Aorta (tissue), 5 donors: ENCODE results near the gene SNAP91. TPM values are rescaled to one million over a fixed set of nuclear protein-coding genes. Genes with fewer than 3 reads are reported as not detected.

Source experiments
- ATAC-seq: fragments of 200-7000 bp; cut with Tn5 transposase; one replicate; pipeline ENCODE4 v1.9.1; 2022; ENCODE audit warnings: moderate library complexity; ENCODE audit not compliant: low FRiP score
- DNase-seq, 2 donors: peaks; one replicate each; pipeline ENCODE4 v3.0.0-alpha.2; 2020
- H3K27ac ChIP-seq, 2 donors: one replicate each; pipeline ENCODE4 v1.5.1; 2013; ENCODE audit warnings: low read length in 2 of 2, mild to moderate bottlenecking in 2 of 2, moderate library complexity in 2 of 2, control low read depth in 1 of 2, inconsistent platforms in 1 of 2, low read depth in 1 of 2
- H3K27me3 ChIP-seq, 2 donors: one replicate each; pipeline ENCODE4 v1.6.1; 2013; ENCODE audit warnings: control low read depth in 1 of 2, low read length in 1 of 2, mild to moderate bottlenecking in 1 of 2, moderate library complexity in 1 of 2; ENCODE audit not compliant: insufficient read depth in 2 of 2, control insufficient read depth in 1 of 2
- H3K36me3 ChIP-seq, 2 donors: one replicate each; pipeline ENCODE4 v1.6.1; 2013; ENCODE audit warnings: control low read depth in 1 of 2, low read length in 1 of 2, mild to moderate bottlenecking in 1 of 2; ENCODE audit not compliant: insufficient read depth in 2 of 2, control insufficient read depth in 1 of 2
- H3K4me1 ChIP-seq, 2 donors: one replicate each; pipeline ENCODE4 v1.6.1; 2013; ENCODE audit warnings: low read length in 2 of 2, control low read depth in 1 of 2, mild to moderate bottlenecking in 1 of 2, moderate library complexity in 1 of 2; ENCODE audit not compliant: insufficient read depth in 2 of 2, control insufficient read depth in 1 of 2
- H3K4me3 ChIP-seq, 2 donors: one replicate each; pipeline ENCODE4 v1.5.1; 2013; ENCODE audit warnings: low read length in 2 of 2, control low read depth in 1 of 2, mild to moderate bottlenecking in 1 of 2
- H3K9me3 ChIP-seq: one replicate; pipeline ENCODE4 v1.6.1; 2013; ENCODE audit warnings: mild to moderate bottlenecking, low read length; ENCODE audit not compliant: control insufficient read depth
- WGBS, 2 donors: extraction: QIAGEN DNeasy Blood & Tissue Kit; methylation state at CpG; one replicate each; pipeline ENCODE4 v1.1.7; 2013; 5-methylcytosine and 5-hydroxymethylcytosine counted together
- intact Hi-C, 2 donors: fragments of 100-400 bp; cut with DNase I; formaldehyde crosslinking; loops; one replicate each; pipeline versions ENCODE4 v1.14.2 to v1.15.0; 2022
- polyA plus RNA-seq, 2 donors: library from polyadenylated mRNA; stranded (reverse); fragments of 200-250 nt; gene quantifications; one replicate each; pipeline ENCODE4 v1.2.3, GENCODE V29; 2013
- total RNA-seq, 2 donors: library from RNA; stranded (reverse); fragmentation: NEBNext Ultra II Directional; extraction: Animal tissue kit (Norgen Biotek cat#: 25700); gene quantifications; one replicate each; pipeline ENCODE4 v1.2.1, GENCODE V29; 2021
- donor health status: healthy with polysubstance abuse.
- donor health status: Bipolar disorder and iron deficiency.
- donor health status: DM: no; HTN: no; CAD: no.
- donor health status: DM: no; HTN: no; CAD: no.
- donor health status: DM: yes; HTN: yes; CAD: no.

The SNAP91 gene
- total and polyA plus RNA-seq, 4 donors, result 0.25 to 4.3 (median 1.3) TPM

DNA sequence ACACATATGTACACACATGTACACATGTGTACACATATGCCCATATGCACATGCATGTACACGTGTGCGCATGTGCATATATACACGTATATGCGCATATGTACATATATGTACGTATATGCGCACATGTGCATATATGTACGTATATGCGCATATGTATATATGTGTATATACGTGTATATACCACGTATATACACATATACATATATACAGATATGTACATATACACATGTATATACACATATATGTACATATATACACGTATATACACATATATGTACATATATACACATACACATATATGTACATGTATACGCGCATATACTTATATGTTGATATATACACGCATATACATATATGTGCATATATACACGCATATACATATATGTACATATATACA is 8.9 kb upstream of the SNAP91 start:
- Histone ChIP-seq H3K27me3 (no peaks in the 10 kb centered on the region), H3K9me3 (no peaks in the 10 kb centered on the region), H3K4me3 (no peak overlapping the region), H3K4me1 (no peaks in the 10 kb centered on the region), H3K36me3 (no peaks in the 10 kb centered on the region), H3K27ac (no peak overlapping the region)
- intact Hi-C loops, result no loop called here
- 75 to 76% methylated on average over 15 of the region's 15 CpGs for WGBS, 2 donors
- no peak for ATAC-seq
- no peak for DNase-seq

DNA sequence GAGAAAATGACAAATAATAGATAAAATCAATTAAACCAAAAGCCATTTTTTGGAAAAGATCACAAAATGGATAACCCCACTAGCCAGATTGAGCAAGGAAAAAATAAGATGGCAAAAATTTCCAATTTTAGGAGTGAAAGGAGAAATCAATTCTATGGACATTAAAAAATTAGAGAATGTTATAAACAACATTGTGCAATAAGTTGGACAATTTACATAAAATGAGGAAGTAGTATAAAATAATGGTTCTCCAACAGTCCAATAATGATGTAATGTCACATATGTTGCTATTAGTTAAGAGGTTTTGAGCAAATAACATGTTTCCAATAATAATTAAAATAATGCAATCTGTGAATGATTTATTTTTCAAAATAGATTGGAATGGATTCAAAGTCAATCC is 3.1 kb upstream of the SNAP91 start:
- intact Hi-C loops, result no loop called here

DNA sequence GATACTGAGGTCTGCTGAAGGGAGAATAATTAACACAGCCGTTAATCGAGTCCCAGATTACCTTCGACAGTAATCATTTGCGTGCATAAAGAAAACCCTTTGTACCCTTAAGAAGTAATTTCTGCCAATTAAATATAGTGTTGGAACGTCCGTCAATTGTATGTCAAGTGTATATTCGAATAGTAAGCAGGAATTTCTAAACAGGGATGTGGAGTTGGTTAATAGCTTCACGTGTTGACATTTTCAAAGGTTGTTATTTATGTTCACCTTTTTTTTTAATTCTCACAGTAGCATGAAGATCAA is 798 bp upstream of the SNAP91 start:
- Histone ChIP-seq H3K4me3 (no peak overlapping the region), H3K4me1 (no peaks in the 10 kb centered on the region), H3K36me3 (no peaks in the 10 kb centered on the region), H3K9me3 (no peaks in the 10 kb centered on the region), H3K27ac (no peak overlapping the region), H3K27me3 (no peaks in the 10 kb centered on the region)
- intact Hi-C loops, result no loop called here
- WGBS, 2 donors, result 48 to 50% methylated on average over 8 of the region's 8 CpGs
- no peak for DNase-seq
- no peak for ATAC-seq

More for the DNA sequence above, 3.1 kb upstream of the SNAP91 start:
- H3K9me3 ChIP-seq, result no peaks in the 10 kb centered on the region
- no peaks in the 10 kb centered on the region for H3K27me3 ChIP-seq
- H3K36me3 ChIP-seq, result no peaks in the 10 kb centered on the region
- DNase-seq (no peak), ATAC-seq (no peak)
- H3K27ac ChIP-seq, result no peak overlapping the region
- H3K4me3 ChIP-seq, result no peak overlapping the region
- no peaks in the 10 kb centered on the region for H3K4me1 ChIP-seq

DNA sequence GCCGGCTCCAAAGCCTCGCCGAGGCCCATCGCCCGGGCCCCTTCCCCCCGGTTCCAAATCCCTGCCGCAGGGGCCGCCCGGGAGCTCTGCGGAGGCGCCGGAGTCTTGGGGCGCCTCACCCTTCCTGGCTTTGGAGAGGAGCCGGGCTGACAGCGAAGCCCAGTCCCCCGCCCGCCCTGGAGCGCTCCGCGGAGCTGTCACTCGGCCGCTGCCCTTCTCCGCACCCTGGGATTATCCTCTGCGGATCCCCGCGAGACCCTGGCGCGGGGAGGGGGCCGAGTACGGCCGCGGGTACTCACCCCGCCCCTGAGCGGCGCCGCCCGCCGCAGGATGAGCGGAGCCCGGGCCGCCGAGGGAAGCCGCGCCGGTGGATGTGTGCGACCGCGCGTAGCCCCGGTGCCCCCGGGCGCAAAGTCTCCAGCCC is 343 bp downstream of the SNAP91 start:
- H3K27me3 ChIP-seq, result no peaks in the 10 kb centered on the region

DNA sequence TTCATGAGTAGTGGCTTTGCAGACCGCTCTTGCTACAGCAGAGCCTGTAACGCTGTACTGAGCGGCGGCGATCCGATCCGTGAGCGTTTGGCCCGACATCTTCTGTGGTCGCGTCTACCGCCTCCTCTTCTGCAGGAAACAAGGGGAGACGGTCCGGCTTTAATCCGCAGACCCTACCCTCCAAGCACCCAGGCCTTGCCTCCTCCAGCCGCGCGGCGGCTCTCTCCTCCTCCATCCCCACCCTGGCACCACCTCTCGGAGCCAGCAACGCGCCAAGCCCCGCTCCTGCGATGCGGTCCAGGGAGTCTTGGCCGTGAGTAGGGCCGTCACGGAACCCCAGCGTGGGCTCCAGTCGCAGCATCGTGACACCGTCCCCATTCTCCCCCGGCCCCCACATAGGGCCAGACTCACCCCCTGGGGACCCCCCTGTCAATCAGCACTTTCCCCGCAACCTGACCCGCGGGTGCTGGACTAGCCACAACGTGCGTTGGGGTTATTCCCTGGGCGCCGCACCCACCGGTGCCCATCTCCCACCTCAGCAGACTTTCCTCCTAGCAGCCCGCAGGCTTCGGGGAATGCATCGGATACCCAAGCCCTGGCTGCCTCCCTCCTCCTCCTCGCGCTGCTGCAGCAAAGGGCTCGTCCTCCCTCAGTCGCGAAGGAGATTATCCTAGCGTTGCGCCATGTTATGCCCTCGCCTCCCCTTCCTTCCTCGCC is 914 bp downstream of the SNAP91 start:
- no peaks in the 10 kb centered on the region for H3K27me3 ChIP-seq
- peak; percentile 74 for ATAC-seq
- intact Hi-C loops, result no loop called here
- H3K36me3 ChIP-seq, result no peaks in the 10 kb centered on the region
- 3 to 4% methylated on average over 50 to 53 of the region's 53 CpGs for WGBS, 2 donors
- DNase-seq, result peak; percentile 40 to 79
- H3K9me3 ChIP-seq, result no peaks in the 10 kb centered on the region
- H3K27ac ChIP-seq, result no peak overlapping the region
- H3K4me3 ChIP-seq, result peak overlapping the region; percentile 13 to 66
- no peaks in the 10 kb centered on the region for H3K4me1 ChIP-seq

More for the DNA sequence above, 343 bp downstream of the SNAP91 start:
- H3K27ac ChIP-seq, result no peak overlapping the region
- H3K36me3 ChIP-seq, result no peaks in the 10 kb centered on the region
- H3K4me3 ChIP-seq, result peak overlapping the region; percentile 13 to 66
- 0 to 1% methylated on average over 35 to 52 of the region's 52 CpGs for WGBS, 2 donors
- peak in 1 of 2 donors; percentile 73 for DNase-seq
- H3K4me1 ChIP-seq, result no peaks in the 10 kb centered on the region
- peak; percentile 74 for ATAC-seq
- no peaks in the 10 kb centered on the region for H3K9me3 ChIP-seq
- intact Hi-C loops, result no loop called here

DNA sequence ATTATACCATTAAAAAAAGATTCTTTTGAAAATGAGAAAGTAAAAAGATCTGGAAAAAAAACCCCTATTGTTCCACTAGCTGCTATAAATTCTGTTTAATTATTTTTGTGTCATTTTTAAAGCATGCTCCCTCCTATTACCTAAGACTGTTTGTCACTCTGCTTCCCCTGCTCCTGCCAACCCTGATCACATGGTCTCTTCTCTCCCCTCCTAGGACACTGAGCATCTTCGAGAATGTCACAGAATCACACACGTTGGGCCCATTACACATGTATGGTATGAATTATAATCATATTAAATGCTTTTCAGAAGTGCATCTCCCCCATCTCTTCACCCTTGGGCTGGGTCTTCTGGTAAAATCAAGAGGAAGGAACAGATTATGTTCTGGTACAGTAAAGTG is 6.2 kb downstream of the SNAP91 start:
- DNase-seq, result no peak
- H3K4me1 ChIP-seq, result no peaks in the 10 kb centered on the region
- no peaks in the 10 kb centered on the region for H3K9me3 ChIP-seq
- no peak for ATAC-seq
- 70 to 73% methylated on average over 2 of the region's 2 CpGs for WGBS, 2 donors
- H3K27ac ChIP-seq, result no peak overlapping the region
- no peaks in the 10 kb centered on the region for H3K27me3 ChIP-seq
- intact Hi-C loops, result no loop called here
- no peaks in the 10 kb centered on the region for H3K36me3 ChIP-seq
- H3K4me3 ChIP-seq, result no peak overlapping the region

DNA sequence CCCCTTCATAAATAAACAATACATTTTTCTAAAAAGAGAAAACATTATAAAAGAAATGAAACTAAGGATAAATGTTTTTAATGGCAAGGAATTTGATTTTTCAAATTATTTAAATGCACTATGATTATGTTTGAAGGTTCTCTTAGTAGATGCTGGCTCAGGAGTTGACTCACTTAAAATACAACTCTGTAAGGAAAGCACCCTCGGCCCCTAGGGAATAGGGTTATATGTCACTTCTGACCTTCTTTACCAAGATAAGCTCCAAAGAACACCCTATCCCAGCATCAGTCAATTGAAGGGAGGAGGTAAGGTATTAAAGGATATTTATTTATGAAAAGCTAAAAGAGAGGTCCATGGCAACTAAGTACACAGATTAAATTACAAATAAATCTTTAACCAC is 6.8 kb downstream of the SNAP91 start:
- H3K27ac ChIP-seq, result no peak overlapping the region
- 67 to 78% methylated on average over 1 of the region's 1 CpG for WGBS, 2 donors
- no peaks in the 10 kb centered on the region for H3K36me3 ChIP-seq
- H3K27me3 ChIP-seq, result no peaks in the 10 kb centered on the region
- no peaks in the 10 kb centered on the region for H3K9me3 ChIP-seq
- H3K4me3 ChIP-seq, result no peak overlapping the region
- no peaks in the 10 kb centered on the region for H3K4me1 ChIP-seq
- no peak for DNase-seq
- intact Hi-C loops, result no loop called here
- ATAC-seq, result no peak

DNA sequence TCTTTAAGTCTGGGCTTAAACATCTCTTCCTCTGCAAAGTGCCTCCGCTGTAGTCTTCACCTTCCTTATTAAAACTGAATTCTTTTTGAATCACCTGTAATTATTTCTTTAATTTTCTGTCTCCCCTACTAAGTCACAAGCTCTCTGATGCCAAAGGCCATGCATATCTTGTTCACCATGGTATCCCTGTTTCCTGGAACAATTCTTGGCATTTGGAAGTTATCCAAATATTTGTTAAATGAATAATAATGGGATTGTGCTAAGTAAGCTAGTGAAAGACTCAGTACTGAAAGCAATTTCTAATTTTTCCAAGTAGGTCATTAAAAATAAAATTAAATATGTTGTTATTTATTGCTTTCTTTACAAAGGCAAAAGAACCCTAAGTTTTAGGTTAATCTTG is 12.2 kb downstream of the SNAP91 start:
- Histone ChIP-seq H3K4me3 (no peak overlapping the region), H3K9me3 (no peaks in the 10 kb centered on the region), H3K4me1 (peaks cover 0 to 1% of the 10 kb centered on the region in 2 donors), H3K27ac (no peak overlapping the region), H3K36me3 (no peaks in the 10 kb centered on the region), H3K27me3 (no peaks in the 10 kb centered on the region)
- DNase-seq, result no peak
- no peak for ATAC-seq
- 96 to 100% methylated on average over 1 of the region's 1 CpG for WGBS, 2 donors
- intact Hi-C loops, result no loop called here

DNA sequence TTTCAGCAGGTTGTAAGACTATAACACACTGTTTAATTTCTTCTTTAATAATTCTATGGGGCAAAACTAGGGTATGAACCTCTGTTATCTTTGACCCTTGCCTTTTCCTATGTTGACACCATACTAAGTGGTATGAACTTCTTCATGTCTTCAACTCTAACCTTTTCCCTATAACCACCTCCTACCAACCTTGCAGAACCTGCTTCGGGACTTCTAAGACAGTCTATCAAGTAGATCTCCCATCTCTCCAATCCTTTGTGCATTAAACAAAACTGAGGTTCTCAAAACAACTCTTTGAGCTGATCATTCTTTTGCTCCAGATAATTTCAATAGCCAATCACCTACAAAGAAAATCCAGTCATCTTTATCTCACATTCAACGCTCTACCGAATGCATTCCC is 23.4 kb downstream of the SNAP91 start:
- Histone ChIP-seq H3K4me3 (no peak overlapping the region), H3K9me3 (no peaks in the 10 kb centered on the region), H3K36me3 (no peaks in the 10 kb centered on the region), H3K4me1 (no peaks in the 10 kb centered on the region), H3K27ac (no peak overlapping the region), H3K27me3 (no peaks in the 10 kb centered on the region)
- intact Hi-C loops, result no loop called here
- no peak for ATAC-seq
- WGBS, 2 donors, result 93 to 94% methylated on average over 3 of the region's 3 CpGs
- no peak for DNase-seq
